SK-N-SH (cell line): Measurements from ENCODE around the gene ZNF827. TPM values are rescaled to one million over a fixed set of nuclear protein-coding genes. Genes with fewer than 3 reads are reported as not detected.

Experiments
- CTCF ChIA-PET: fragments of 300-600, 350-600 bp; formaldehyde crosslinking; extraction: SDS; loops from one replicate; lab custom pipeline; 2021; lab: Yijun Ruan, JAX
- POLR2A ChIA-PET: fragments of 350-600 bp; sonication (Branson Sonifier 250); formaldehyde crosslinking; extraction: SDS; loops from one replicate; lab custom pipeline; 2020; ENCODE audit warnings: antibody characterized with exemption, inconsistent platforms; lab: Yijun Ruan, JAX
- DNase-seq: peaks from one replicate; pipeline ENCODE4 v3.0.0; 2012
- H2AFZ ChIP-seq: fragments of 200-600 bp; sonication (generic); 2 replicates; pipeline ENCODE4 v1.8.1; 2016; ENCODE audit warnings: antibody characterized with exemption, mild to moderate bottlenecking, low read depth
- H3F3A ChIP-seq: fragments of 200-600 bp; sonication (generic); replicated peaks from 2 replicates; pipeline ENCODE3; 2016; ENCODE audit warnings: antibody characterized with exemption, mild to moderate bottlenecking; ENCODE audit not compliant: insufficient read depth
- H3K27ac ChIP-seq, 2 experiments: fragments of 200-500 bp in 1 of 2; fragments of 200-600 bp in 1 of 2; sonication (Bioruptor generic) in 1 of 2; sonication (generic), shearing (Covaris generic) in 1 of 2; 2 replicates each; pipeline versions ENCODE4 v1.5.1 to v1.6.1; 2014 to 2016; ENCODE audit warnings: low read depth in 2 of 2, inconsistent platforms in 1 of 2, low read length in 1 of 2, mild to moderate bottlenecking in 1 of 2, mixed read lengths in 1 of 2
- H3K27me3 ChIP-seq: fragments of 200-600 bp; sonication (generic), shearing (Covaris generic); 2 replicates; pipeline ENCODE4 v1.6.1; 2016; ENCODE audit warnings: mixed run types; ENCODE audit not compliant: insufficient read depth
- H3K36me3 ChIP-seq, 2 experiments: fragments of 200-500 bp in 1 of 2; fragments of 200-600 bp in 1 of 2; sonication (Bioruptor generic) in 1 of 2; sonication (generic) in 1 of 2; replicated peaks in 1 of 2; 2 replicates each; pipeline versions ENCODE3 to v1.5.1; 2014 to 2016; ENCODE audit warnings: low read length in 1 of 2, mild to moderate bottlenecking in 1 of 2; ENCODE audit not compliant: insufficient read depth in 2 of 2, control insufficient read depth in 1 of 2
- H3K4me1 ChIP-seq, 2 experiments: fragments of 200-500 bp in 1 of 2; fragments of 200-600 bp in 1 of 2; sonication (Bioruptor generic) in 1 of 2; sonication (generic), shearing (Covaris generic) in 1 of 2; 2 replicates each; pipeline versions ENCODE4 v1.5.1 to v1.6.1; 2014 to 2016; ENCODE audit warnings: low read depth in 1 of 2, low read length in 1 of 2, mixed run types in 1 of 2; ENCODE audit not compliant: insufficient read depth in 2 of 2, control insufficient read depth in 1 of 2
- H3K4me2 ChIP-seq: fragments of 200-600 bp; sonication (generic), shearing (Covaris generic); 2 replicates; pipeline ENCODE4 v1.6.1; 2017; ENCODE audit warnings: mixed run types
- H3K4me3 ChIP-seq, 2 experiments: fragments of 200-500 bp in 1 of 2; fragments of 200-600 bp in 1 of 2; sonication (Bioruptor generic) in 1 of 2; sonication (generic), shearing (Covaris generic) in 1 of 2; 2 replicates each; pipeline versions ENCODE4 v1.5.1 to v1.8.1; 2014 to 2016; ENCODE audit warnings: low read depth in 2 of 2, inconsistent platforms in 1 of 2, low read length in 1 of 2, mild to moderate bottlenecking in 1 of 2, mixed read lengths in 1 of 2, moderate library complexity in 1 of 2
- H3K79me2 ChIP-seq: fragments of 200-600 bp; sonication (generic); 2 replicates; pipeline ENCODE4 v1.8.1; 2017; ENCODE audit warnings: mild to moderate bottlenecking; ENCODE audit not compliant: insufficient read depth
- H3K9ac ChIP-seq: fragments of 200-600 bp; sonication (generic); 2 replicates; pipeline ENCODE4 v1.6.1; 2017; ENCODE audit warnings: mixed run types
- H3K9me2 ChIP-seq: fragments of 200-600 bp; sonication (generic); 2 replicates; pipeline ENCODE4 v1.6.1; 2017; ENCODE audit warnings: mixed run types
- H3K9me3 ChIP-seq: fragments of 200-600 bp; sonication (generic); 2 replicates; pipeline ENCODE4 v1.6.1; 2017; ENCODE audit warnings: mixed run types, mild to moderate bottlenecking, moderate library complexity
- H4K20me1 ChIP-seq: fragments of 200-600 bp; sonication (generic); 2 replicates; pipeline ENCODE4 v1.6.1; 2017; ENCODE audit warnings: mild to moderate bottlenecking, mixed run types; ENCODE audit not compliant: insufficient read depth
- CHD2 ChIP-seq: fragments of 150-350 bp; IDR thresholded peaks from 2 replicates; pipeline ENCODE4 v1.6.1; 2018; ENCODE audit warnings: low read length; ENCODE audit not compliant: partially characterized antibody
- EZH2phosphoT487 ChIP-seq: fragments of 200-600 bp; sonication (generic); IDR thresholded peaks from 2 replicates; pipeline ENCODE4 v1.6.1; 2017; ENCODE audit warnings: low read depth, mixed run types, mild to moderate bottlenecking, antibody characterized with exemption, moderate library complexity, borderline replicate concordance
- FOSL2 ChIP-seq: IDR thresholded peaks from 2 replicates; pipeline ENCODE4 v1.4.0; 2012; ENCODE audit warnings: low read depth, mild to moderate bottlenecking, moderate library complexity, borderline replicate concordance
- FOXJ3 ChIP-seq: sonication (generic); formaldehyde crosslinking; IDR thresholded peaks from 2 replicates; pipeline ENCODE4 v1.5.1; 2020; ENCODE audit warnings: mild to moderate bottlenecking, missing genetic modification reagents
- GABPA ChIP-seq: IDR thresholded peaks from 2 replicates; pipeline ENCODE4 v1.4.0; 2012; ENCODE audit warnings: low read depth, mild to moderate bottlenecking
- JUND ChIP-seq: IDR thresholded peaks from 2 replicates; pipeline ENCODE4 v1.4.0; 2012
- MAX ChIP-seq: IDR thresholded peaks from 2 replicates; pipeline ENCODE4 v1.4.0; 2012; ENCODE audit warnings: low read depth
- MEF2A ChIP-seq: IDR thresholded peaks from 2 replicates; pipeline ENCODE4 v1.4.0; 2012; ENCODE audit warnings: low read depth, borderline replicate concordance
- NFIC ChIP-seq: IDR thresholded peaks from 2 replicates; pipeline ENCODE4 v1.4.0; 2012; ENCODE audit warnings: borderline replicate concordance
- PBX3 ChIP-seq: IDR thresholded peaks from 2 replicates; pipeline ENCODE4; 2012
- POLR2AphosphoS5 ChIP-seq: IDR thresholded peaks from 2 replicates; pipeline ENCODE4 v1.6.1; 2012; ENCODE audit warnings: low read depth, low read length
- RAD21 ChIP-seq: IDR thresholded peaks from 2 replicates; pipeline ENCODE4 v1.6.1; 2012; ENCODE audit warnings: mild to moderate bottlenecking, low read length
- RFX5 ChIP-seq: IDR thresholded peaks from 2 replicates; pipeline ENCODE4 v1.6.1; 2012; ENCODE audit warnings: mild to moderate bottlenecking, improper control_type of control experiment, low read length
- SMC3 ChIP-seq: IDR thresholded peaks from 2 replicates; pipeline ENCODE4 v1.6.1; 2012; ENCODE audit warnings: low read depth, low read length, improper control_type of control experiment
- TCF12 ChIP-seq: IDR thresholded peaks from 2 replicates; pipeline ENCODE4 v1.4.0; 2012
- TEAD4 ChIP-seq: IDR thresholded peaks from 2 replicates; pipeline ENCODE4 v1.4.0; 2012; ENCODE audit warnings: mild to moderate bottlenecking, borderline replicate concordance; ENCODE audit not compliant: insufficient read depth
- USF1 ChIP-seq: IDR thresholded peaks from 2 replicates; pipeline ENCODE4 v1.4.0; 2012; ENCODE audit warnings: low read depth, borderline replicate concordance
- USF2 ChIP-seq: fragments of 150-350 bp; IDR thresholded peaks from 2 replicates; pipeline ENCODE4 v1.6.1; 2017; ENCODE audit warnings: antibody characterized with exemption, low read length, low read depth, borderline replicate concordance
- ZBTB33 ChIP-seq: IDR thresholded peaks from 2 replicates; pipeline ENCODE4 v1.4.0; 2012; ENCODE audit warnings: low read depth, borderline replicate concordance
- WGBS: methylation state at CpG from one replicate; pipeline ENCODE4 v1.1.6; 2017; ENCODE audit warnings: low lambda C conversion rate; 5-methylcytosine and 5-hydroxymethylcytosine counted together
- polyA plus RNA-seq, 3 experiments: library from polyadenylated mRNA; depleted of rRNA; stranded (reverse); fragments of >200 nt; gene quantifications; 2 replicates each; pipeline ENCODE4 v1.2.3, GENCODE V29; 2012

ZNF827 gene
- polyA plus RNA-seq, 1 of the 3 experiments (the other 2 are of a cell fraction), result 23.2 TPM

GRCh38 chr4:145760176-145760575, 178.4 kb downstream of the ZNF827 start:
- Histone ChIP-seq H4K20me1 (no peaks in the 10 kb centered on the region), H3K4me2 (no peak overlapping the region), H3F3A (no peaks in the 10 kb centered on the region), H3K79me2 (no peaks in the 10 kb centered on the region)
- CTCF ChIA-PET, result no interaction called here
- TF ChIP-seq TCF12 (no peak), MAX (no peak), ZBTB33 (no peak), RAD21 (no peak), EZH2phosphoT487 (no peak), RFX5 (no peak), USF2 (no peak), GABPA (no peak), TEAD4 (no peak), CHD2 (no peak)
- TF ChIP-seq, all 33 proteins: peak for 0
- peaks cover 34 to 62% of the 10 kb centered on the region in 2 experiments for H3K36me3 ChIP-seq
- no peaks in the 10 kb centered on the region for H3K27me3 ChIP-seq
- H3K4me1 ChIP-seq, result no peaks in the 10 kb centered on the region
- no peak for DNase-seq
- H3K4me3 ChIP-seq, result no peak overlapping the region
- no peak overlapping the region for H2AFZ ChIP-seq
- H3K27ac ChIP-seq, result no peak overlapping the region
- H3K9ac ChIP-seq, result no peak overlapping the region
- POLR2A ChIA-PET, result no interaction called here
- WGBS, result 97% methylated on average over 8 of the region's 8 CpGs
- H3K9me2 ChIP-seq, result no peaks in the 10 kb centered on the region
- H3K9me3 ChIP-seq, result no peaks in the 10 kb centered on the region

GRCh38 chr4:145757188-145757587, 181.4 kb downstream of the ZNF827 start:
- CTCF ChIA-PET, result no interaction called here

More at GRCh38 chr4:145757188-145757587, 181.4 kb downstream of the ZNF827 start:
- no peak for TF ChIP-seq TCF12
- no peak for TF ChIP-seq SMC3
- no peak for TF ChIP-seq JUND
- no peak for TF ChIP-seq ZBTB33
- no peak for TF ChIP-seq NFIC
- TF ChIP-seq CHD2, result no peak
- TF ChIP-seq FOXJ3 (CRISPR knock-in tag), result no peak
- no peak for TF ChIP-seq MEF2A
- TF ChIP-seq PBX3, result no peak
- TF ChIP-seq POLR2AphosphoS5, result no peak
- no peak for TF ChIP-seq FOSL2
- TF ChIP-seq USF1, result no peak
- TF ChIP-seq USF2, result no peak
- no peak for TF ChIP-seq RAD21
- Histone ChIP-seq H3K27ac (no peak overlapping the region; a peak in 1 of 4 replicates), H3K4me3 (no peak overlapping the region), H4K20me1 (no peaks in the 10 kb centered on the region), H3K4me1 (no peaks in the 10 kb centered on the region), H3K9me3 (no peaks in the 10 kb centered on the region), H2AFZ (no peak overlapping the region), H3K9ac (no peak overlapping the region), H3K9me2 (no peaks in the 10 kb centered on the region), H3F3A (no peaks in the 10 kb centered on the region), H3K79me2 (no peaks in the 10 kb centered on the region), H3K4me2 (no peak overlapping the region), H3K27me3 (no peaks in the 10 kb centered on the region), H3K36me3 (peaks cover 24 to 33% of the 10 kb centered on the region in 2 experiments)
- 73% methylated on average over 1 of the region's 1 CpG for WGBS
- DNase-seq, result no peak
- POLR2A ChIA-PET, result no interaction called here
